ELR (cell line): ENCODE data around the gene TBCD.

Source experiments
- DNase-seq: peaks from one replicate; pipeline ENCODE4 v3.0.0-alpha.2; 2015; ENCODE audit warnings: low read depth

The TBCD gene

GRCh38 chr17:82751571-82752370 lies at the start of gene TBCD:
Gene TBCD (plus strand): TSS chr17:82752065. CDS start chr17:82752194, 129 bp downstream.
- peak; percentile 91 for DNase-seq

DNA sequence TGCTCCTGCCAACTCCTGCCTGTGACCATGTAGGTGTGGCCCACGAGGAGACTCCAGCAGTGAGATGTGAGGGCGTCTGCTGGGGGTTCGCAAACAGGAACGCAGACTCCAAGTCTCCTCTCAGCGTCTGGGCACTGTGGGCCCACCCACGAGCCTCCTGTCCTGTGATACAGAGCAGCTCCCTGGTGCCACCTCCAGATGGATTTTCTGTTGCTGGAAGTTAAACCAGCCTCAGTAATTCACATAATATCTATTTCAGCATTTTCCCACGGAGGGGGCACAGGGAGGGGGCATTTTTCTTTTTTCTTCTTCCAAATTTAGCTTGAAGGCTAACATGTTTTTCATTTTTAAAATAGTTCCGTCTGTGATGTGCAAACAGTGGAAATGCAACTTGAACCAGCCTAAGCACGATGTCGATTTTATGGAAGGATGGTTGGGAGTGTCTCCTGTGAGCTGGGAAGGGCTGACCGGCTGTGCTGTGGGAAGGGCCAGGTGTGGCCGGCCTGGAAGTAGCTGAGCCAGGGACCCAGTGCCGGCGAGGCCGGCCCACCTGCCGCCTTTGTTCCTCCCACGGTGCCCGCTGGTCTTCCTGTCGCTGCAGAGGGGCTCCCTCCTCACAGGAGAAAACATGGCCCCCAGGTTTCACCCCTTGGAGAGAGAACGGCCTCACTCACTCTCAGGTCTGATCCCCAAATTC lies 49.5 kb upstream of the TBCD start:
- no peak for DNase-seq

DNA sequence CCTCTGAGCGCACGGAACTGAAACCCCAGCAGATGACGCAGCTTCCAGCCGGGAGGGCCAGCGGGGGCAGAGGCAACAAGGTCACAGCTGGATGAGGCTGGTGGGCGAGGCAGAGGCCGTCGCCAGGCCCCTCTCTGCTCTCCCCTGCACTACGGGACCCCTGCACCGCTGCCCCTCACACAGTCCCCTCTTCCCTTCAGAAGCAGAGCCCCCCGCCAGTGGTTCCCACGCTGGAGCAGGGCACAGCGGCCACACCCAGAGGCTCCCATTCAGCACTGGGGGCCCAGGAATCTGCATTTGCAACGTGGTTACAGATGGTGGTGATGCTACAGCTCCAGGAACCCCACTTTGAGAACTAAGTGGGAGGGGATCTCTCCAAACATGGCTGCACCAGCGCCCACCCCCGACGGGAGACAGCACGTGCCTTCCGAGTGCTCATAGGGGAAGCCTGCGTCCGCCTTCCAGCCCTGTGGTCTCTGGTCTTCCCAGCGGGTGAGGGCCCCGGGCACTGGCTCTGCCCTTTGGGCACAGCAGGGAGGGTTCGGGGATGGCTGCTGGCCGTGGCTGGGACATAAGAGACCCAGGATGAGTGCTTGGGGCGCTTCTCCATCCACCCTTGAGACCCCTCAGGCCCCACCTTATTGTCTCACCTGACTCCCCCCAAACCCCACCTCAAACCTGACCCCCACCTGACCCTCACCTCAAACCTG lies 48.7 kb upstream of the TBCD start:
- no peak for DNase-seq

DNA sequence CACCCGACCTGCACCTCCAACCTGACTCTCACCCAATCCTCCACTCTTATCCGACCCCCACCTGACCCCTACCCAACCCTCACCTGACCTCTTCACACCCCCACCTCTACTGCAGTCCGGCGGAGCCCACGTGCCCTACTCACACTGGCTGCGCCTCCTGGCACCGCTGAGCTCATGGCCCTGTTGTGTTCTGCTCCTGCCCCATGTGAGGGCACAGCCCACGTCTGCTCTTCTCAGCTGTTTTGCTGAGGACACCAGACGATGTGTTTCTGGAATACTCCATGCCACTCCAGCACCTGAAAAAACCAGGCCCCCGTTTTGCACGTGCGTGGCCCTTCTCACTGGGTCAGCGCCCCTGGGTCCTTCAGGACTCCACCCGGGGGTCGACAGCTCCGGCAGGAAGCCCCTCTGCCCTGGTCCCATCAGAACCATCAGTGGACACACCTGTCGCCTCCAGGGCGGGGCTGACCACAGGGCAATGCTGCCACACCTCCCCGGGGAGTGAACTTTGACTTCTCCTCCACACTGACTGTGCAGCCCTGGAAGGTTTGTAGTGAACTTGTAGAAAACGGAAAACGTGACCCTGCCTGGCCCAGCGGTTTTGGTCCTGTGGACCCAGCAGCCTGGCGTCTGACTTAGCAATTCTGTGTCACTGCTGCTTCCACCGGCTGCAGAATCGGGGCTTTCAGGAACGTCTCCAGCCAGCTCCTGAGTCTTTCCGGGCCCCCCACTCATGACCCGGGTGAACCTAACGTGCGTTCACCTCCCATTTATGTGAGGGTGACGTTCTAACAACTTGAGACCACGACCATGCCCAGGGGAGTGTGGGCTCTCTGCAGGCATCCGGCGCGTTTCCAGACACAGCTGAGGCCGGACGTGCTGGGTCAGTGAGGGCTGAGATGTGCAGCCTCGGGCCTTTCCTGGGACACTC lies 47.7 kb upstream of the TBCD start:
- no peak for DNase-seq

DNA sequence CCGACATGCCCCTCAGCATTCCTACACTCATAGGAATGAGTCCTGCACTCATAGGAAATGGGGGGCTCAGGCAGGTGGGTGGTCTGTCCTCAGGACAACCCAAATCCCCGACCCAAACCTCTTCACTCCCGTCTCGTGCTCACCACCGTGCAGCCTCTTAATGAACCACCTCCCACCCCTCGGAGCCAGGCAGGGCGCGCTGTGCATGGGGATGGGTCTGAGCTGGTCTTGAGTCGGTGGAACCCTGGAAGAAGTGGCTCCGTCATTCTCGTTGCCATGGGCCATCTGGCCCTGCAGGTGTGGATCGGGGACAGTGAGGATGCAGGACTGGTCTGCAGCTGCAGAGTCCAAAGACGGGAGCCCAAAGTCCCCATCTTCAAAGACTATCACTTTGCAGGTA lies 47.0 kb upstream of the TBCD start:
- DNase-seq: no peak

GRCh38 chr17:82705756-82706155 lies 46.1 kb upstream of the TBCD start:
- no peak for DNase-seq

DNA sequence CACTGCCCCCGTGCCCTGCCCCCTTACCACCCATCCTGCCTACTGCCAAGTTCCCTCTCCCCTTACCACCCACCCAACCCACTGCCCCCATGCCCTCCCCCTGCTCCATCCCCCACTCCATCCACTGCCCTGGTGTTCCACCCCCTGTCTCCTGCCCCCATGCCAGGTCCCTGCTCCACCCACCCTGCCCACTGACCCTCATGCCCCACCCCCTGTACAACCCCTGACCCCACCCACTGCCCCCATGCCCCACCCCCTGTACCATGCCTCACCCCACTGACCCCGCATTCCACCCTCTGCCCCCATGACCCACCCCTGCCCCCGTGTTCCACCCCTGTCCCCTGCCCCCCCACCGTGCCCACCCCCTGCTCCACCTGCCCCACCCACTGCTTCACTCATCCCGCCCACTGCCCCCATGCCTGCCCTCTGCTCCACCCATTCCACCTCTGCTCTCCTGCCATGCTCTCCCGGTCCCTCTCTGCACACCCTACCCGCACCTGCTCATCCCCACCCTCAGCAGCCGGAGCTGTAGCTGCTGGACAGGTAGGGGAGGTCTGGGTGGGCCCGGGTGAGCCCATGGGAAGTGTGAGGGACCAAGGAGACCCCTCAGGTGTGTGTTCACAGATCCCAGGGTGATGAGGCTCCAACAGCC lies 42.7 kb upstream of the TBCD start:
- DNase-seq: no peak

- DNase-seq: no peak
Observed at GRCh38 chr17:82709676-82710498, 42.0 kb upstream of the TBCD start.

GRCh38 chr17:82710499-82711232 lies 41.2 kb upstream of the TBCD start:
- no peak for DNase-seq

GRCh38 chr17:82713071-82713723 lies 38.7 kb upstream of the TBCD start:
- no peak for DNase-seq

DNA sequence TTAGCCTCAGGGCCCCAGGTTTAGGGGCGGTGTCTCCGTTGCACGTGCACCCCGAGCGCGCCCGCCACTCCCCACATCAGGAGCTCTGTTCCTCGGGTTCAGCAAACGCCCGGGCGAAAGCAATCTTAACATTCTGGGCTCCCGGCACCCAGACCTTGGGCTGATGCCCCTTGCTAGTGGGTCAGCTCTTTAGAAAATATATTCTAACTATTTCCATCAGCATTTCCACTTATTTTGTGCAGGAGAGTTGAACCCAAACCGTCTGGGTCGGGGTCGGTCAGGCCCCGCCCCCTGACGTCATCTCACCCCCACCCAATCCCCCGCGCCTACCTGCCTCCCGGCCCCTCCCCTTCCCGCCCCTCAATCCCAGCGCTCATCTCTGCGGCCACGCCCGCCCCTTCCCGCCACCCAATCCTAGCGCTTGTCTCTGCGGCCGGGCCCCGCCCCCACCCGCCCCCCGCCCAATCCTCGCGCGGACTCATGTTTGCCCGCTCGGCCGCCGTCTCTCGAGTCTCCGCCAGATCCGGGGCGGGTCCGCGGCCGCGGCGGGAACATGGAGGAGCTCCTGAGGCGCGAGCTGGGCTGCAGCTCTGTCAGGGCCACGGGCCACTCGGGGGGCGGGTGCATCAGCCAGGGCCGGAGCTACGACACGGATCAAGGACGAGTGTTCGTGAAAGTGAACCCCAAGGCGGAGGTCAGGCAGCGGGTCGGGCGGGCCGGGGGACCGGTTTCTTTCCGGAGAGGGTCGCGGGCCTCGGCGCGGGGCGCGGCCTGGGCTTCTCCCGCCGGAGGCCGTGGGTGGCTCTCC lies 35.5 kb upstream of the TBCD start, which contains the start of gene FN3KRP:
FN3KRP (plus strand) TSS at position 504 of the 808 bp plus-strand sequence; CDS start at position 554, 50 bp downstream.
- DNase-seq: peak; percentile 94

DNA sequence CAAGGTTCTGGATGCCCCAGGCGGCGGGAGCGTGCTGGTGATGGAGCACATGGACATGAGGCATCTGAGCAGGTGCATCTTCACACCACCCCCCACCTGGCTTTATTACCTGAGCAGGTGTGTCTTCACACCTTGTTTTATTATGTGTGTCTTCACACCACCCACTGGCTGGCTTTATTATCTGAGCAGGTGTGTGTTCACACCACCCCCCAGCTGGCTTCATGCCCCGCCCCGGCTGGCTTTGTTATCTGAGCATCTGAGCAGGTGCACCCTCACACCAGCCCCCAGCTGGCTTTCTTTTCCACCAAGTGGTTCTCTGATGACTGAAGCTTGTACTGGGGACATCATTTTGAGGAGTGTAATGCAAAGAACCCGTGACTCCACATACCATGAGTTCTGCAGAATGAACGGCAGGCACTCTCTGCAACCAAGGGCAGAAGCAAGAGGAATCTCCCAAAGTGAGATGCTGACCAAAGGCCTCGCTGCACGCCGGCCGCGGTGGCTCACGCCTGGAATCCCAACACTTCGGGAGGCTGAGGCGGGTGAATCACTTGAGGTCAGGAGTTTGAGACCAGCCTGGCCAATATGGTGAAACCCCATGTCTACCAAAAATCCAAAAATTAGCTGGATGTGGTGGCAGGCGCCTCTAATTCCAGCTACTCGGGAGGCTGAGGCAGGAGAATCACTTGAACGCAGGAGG lies 32.7 kb upstream of the TBCD start:
- no peak for DNase-seq

DNA sequence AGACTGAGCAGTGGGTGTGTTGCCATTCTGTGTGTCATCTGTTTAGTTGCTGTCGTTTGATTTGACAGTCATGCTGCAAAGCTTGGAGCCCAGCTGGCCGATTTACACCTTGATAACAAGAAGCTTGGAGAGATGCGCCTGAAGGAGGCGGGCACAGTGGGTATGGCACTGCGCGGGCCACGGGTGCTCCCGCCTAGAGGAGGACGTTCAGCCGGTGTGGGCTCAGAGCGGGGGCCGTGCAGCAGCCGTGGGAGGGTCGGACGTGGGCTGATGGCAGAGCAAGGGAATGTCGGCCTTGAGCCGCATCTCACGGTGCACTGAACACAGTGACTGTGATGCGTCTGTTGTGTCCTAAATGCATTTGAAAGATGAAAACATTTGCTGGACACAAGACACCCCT lies 31.7 kb upstream of the TBCD start:
- no peak for DNase-seq

DNA sequence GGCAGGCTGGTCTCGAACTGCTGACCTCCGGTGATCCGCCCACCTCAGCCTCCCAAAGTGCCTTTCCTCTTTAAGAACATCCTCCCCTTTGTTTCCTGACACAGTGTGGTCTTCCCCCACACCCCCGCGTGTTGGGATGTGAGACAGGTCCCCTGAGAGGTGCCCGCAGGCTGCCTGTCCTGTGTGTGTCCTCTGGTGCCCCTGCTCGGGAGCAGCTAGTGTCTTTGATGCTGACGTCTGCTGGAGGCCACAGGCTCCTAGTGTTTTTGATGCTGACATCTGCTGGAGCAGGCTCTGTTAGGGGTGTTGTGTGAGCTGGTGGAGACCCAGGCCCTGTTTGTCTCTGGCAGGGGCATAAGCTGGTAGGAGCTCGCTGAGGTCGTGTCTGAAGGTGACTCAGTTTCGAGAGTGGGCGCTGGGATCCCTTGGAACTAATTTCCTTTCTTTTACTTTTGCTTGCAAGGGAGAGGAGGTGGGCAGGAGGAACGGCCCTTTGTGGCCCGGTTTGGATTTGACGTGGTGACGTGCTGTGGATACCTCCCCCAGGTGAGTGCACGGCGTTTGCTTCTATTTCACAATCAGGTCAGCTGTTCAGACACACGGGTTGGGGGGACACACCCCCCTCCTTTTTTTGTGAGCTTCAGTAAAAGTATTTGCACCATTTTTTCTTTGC lies 29.4 kb upstream of the TBCD start:
- DNase-seq: no peak

DNA sequence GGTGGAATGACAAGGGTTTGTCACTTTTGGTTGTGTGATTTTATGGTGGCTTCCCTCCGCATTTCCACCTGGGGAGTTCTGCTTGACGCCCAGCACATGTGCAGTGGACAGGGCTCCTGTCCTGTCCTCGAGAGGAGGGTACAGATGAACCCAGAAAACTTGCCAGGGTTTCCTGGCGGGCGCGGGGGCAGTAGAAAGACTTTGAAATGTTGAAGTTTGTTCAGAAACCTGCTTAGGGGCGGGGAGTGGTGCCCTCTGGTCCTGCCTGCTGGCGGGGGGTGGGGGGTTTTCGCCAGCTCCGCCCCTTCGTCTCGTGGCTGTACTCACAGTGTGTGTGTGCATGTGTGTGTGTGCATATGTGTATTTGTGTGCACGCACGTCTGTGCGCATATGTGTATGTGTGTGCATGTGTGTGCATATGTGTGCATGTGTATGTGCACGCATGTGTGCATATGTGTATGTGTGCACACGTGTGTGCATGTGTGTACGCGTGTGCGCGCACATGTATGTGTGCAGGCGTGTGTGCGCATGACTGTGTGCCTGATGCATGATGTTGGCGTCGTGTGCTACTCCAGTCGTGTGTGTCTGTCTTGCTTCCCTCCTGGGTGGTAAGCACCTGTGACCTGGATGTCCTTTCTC lies 28.6 kb upstream of the TBCD start:
- DNase-seq: no peak

DNA sequence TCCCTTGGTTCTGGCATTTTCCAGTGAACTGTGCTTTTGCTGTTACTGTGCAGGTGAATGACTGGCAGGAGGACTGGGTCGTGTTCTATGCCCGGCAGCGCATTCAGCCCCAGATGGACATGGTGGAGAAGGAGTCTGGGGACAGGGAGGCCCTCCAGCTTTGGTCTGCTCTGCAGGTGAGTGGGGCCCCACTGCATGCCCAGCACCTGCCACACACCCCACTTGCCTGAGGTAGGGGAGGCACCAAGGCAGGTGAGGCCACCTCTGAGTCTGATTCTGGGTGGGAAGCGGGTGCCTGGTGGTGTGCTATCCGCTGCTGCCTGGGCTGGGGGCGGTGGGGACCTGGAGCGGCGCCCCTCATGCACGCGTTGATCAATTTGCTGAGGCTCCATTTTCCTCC lies 25.4 kb upstream of the TBCD start:
- no peak for DNase-seq
